Measurements from ENCODE around the gene WASHC4. TPM values are rescaled to one million over a fixed set of nuclear protein-coding genes. Genes with fewer than 3 reads are reported as not detected.

The WASHC4 gene
- total and polyA plus RNA-seq, 2 donors from 2014 or later = 10.7 to 63.6 TPM

DNA sequence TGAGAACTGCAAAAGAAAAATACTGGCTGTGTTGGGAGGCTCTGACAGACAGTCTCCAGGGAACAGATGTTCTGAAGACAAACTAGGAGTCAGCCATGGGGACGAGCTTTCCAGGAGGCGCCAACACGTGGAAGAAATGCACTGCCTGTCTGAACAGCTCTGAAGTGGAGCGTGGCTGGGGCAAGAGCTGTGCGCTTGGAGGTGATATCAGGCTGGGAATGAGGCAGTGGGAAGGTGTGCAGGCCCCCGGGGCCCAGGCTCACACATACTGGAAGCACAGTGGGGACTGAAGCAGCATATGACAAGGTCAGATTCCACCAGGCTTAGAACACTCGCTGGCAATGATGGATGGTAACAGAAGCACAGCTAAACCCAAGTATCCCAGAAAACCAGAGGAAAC lies 110.9 kb downstream of the WASHC4 start:
- intact Hi-C loops (cut with DNase I) = no loop called here
- peaks cover 0 to 19% (median 8%) of the 10 kb centered on the region in 3 donors for H3K4me1 ChIP-seq (ENCODE audit: control insufficient read depth in 2 of 3, insufficient read depth in 2 of 3, low read depth in 1 of 3, low read length in 3 of 3)
- DNase-seq (no peak), FAIRE-seq (no peak)
- TF ChIP-seq, protein P1, sequence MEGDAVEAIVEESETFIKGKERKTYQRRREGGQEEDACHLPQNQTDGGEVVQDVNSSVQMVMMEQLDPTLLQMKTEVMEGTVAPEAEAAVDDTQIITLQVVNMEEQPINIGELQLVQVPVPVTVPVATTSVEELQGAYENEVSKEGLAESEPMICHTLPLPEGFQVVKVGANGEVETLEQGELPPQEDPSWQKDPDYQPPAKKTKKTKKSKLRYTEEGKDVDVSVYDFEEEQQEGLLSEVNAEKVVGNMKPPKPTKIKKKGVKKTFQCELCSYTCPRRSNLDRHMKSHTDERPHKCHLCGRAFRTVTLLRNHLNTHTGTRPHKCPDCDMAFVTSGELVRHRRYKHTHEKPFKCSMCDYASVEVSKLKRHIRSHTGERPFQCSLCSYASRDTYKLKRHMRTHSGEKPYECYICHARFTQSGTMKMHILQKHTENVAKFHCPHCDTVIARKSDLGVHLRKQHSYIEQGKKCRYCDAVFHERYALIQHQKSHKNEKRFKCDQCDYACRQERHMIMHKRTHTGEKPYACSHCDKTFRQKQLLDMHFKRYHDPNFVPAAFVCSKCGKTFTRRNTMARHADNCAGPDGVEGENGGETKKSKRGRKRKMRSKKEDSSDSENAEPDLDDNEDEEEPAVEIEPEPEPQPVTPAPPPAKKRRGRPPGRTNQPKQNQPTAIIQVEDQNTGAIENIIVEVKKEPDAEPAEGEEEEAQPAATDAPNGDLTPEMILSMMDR (IDR thresholded peaks at IDR 0.05; ENCODE audit: borderline replicate concordance, extremely low read depth, insufficient read depth) = no peak
- no peak overlapping the region for H3K9ac ChIP-seq (ENCODE audit: low read length in 3 of 3)
- no peaks in the 10 kb centered on the region for H3K27me3 ChIP-seq (ENCODE audit: control insufficient read depth, insufficient read depth, low read length)
- no peak overlapping the region for H3K27ac ChIP-seq (ENCODE audit: low read depth in 2 of 2, low read length in 2 of 2)
- H3K36me3 ChIP-seq (ENCODE audit: control insufficient read depth in 2 of 3, insufficient read depth in 3 of 3, low read length in 3 of 3) = peaks cover 3 to 34% (median 17%) of the 10 kb centered on the region in 3 donors
- H3K9me3 ChIP-seq (ENCODE audit: control insufficient read depth in 2 of 3, insufficient read depth in 1 of 3, low read length in 3 of 3) = no peaks in the 10 kb centered on the region
- H3K4me3 ChIP-seq (ENCODE audit: low read length in 3 of 3) = no peak overlapping the region

Other genes starting within 250 kb of the WASHC4 start
- gene SLC41A2, start 149.4 kb upstream of the WASHC4 start, total RNA-seq = 27.6 TPM
- 3.2 TPM for gene SLC41A2, start 149.4 kb upstream of the WASHC4 start, polyA plus RNA-seq (ENCODE audit: insufficient read depth, low read depth, low replicate concordance)
- 15.3 TPM for gene NOPCHAP1, start 121.4 kb upstream of the WASHC4 start, total RNA-seq
- gene NOPCHAP1, start 121.4 kb upstream of the WASHC4 start, polyA plus RNA-seq (ENCODE audit: insufficient read depth, low read depth, low replicate concordance) = 14.8 TPM
- gene ALDH1L2, start 23.3 kb upstream of the WASHC4 start, total RNA-seq = 17.2 TPM
- 0.28 TPM for gene ALDH1L2, start 23.3 kb upstream of the WASHC4 start, polyA plus RNA-seq (ENCODE audit: insufficient read depth, low read depth, low replicate concordance)
- gene APPL2, start 128.4 kb downstream of the WASHC4 start, total RNA-seq = 42.5 TPM
- 17.9 TPM for gene APPL2, start 128.4 kb downstream of the WASHC4 start, polyA plus RNA-seq (ENCODE audit: insufficient read depth, low read depth, low replicate concordance)
- gene C12orf75, start 223.0 kb downstream of the WASHC4 start, total RNA-seq = 127 TPM
- 107 TPM for gene C12orf75, start 223.0 kb downstream of the WASHC4 start, polyA plus RNA-seq (ENCODE audit: insufficient read depth, low read depth, low replicate concordance)

Data from kidney (tissue), 14 donors.